Activated CD8-positive, alpha-beta memory T cell treated with anti-CD3 and anti-CD28 coated beads for 36 hours (primary cell): ENCODE data around the gene CCL22. TPM values are rescaled to one million over a fixed set of nuclear protein-coding genes. Genes with fewer than 3 reads are reported as not detected.

Experiments
- CTCF ChIA-PET: fragments of 350-600 bp; sonication (Branson Sonifier 250); formaldehyde crosslinking; loops from one replicate; lab custom pipeline; 2021; ENCODE audit warnings: antibody characterized with exemption; lab: Charles Lee
- POLR2A ChIA-PET: fragments of 350-600 bp; sonication (Branson Sonifier 250); formaldehyde crosslinking; loops from one replicate; lab custom pipeline; 2021; ENCODE audit warnings: antibody characterized with exemption; lab: Charles Lee
- total RNA-seq, 2 experiments: library from RNA; stranded (reverse); gene quantifications; one replicate each; pipeline ENCODE4 v1.2.3, GENCODE V29; 2021

CCL22 gene
- total RNA-seq, 2 experiments from 2014 or later = 45.5 to 46.8 TPM

DNA sequence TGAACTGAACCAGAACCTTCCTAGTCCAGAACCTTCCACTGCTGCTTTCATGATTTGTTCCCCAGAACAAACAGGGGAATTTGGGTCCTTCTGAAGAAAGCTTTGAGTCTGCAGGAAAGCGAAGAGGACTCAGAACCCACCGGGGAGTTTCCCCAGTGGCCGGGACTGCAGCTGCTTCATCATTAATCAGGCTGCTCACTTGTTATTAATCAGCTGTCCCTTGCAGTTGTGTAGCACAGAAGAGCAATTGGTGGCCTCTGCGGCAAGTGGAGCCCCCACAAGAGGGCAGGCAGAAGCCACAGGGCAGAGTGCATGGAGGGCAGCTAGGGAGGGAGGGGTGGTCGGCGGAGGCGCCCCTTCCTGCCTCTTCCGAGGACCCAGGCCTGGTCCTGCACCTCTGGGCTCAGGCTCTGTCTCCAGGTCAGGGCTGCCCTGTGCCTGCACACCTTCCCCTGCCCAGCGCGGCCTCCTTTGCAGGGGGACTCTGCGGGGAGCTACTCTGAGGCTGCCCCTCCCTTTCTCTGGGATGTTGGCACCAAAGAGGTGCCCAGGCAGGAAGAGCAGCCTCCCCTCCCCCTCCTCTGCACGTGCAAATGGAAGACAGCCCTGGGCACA lies 52.9 kb downstream of the CCL22 start:
- CTCF ChIA-PET = interaction anchor here (0.5 to 3.8 kb wide), 3 partner anchors 11 to 111 kb away, joined by 3 to 19 read pairs (median 5); no protein-coding TSS in a partner anchor
- POLR2A ChIA-PET = no interaction called here

DNA sequence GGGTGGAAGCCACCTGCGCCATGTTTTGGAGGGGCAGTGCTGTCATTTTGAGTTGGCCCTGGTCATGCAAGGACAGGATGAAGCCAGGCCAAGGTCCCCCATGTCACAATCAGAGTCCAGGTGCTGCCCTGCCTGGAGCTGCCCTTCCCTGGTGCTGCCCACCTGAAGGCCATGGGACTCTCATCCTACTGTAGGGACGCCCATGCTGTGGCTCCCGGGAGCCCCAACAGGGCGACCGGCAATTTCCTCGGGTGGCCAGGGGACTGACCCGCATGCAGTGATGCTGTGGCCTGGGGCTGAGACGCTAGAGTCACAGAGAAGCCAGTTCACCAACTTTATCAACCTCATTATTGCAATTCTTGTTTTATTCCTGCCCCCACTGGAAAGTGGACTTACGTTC lies 54.0 kb downstream of the CCL22 start:
- CTCF ChIA-PET = interaction anchor here (3.8 kb wide), 1 partner anchor 111 kb away, joined by 19 read pairs; no protein-coding TSS in a partner anchor
- POLR2A ChIA-PET = no interaction called here

DNA sequence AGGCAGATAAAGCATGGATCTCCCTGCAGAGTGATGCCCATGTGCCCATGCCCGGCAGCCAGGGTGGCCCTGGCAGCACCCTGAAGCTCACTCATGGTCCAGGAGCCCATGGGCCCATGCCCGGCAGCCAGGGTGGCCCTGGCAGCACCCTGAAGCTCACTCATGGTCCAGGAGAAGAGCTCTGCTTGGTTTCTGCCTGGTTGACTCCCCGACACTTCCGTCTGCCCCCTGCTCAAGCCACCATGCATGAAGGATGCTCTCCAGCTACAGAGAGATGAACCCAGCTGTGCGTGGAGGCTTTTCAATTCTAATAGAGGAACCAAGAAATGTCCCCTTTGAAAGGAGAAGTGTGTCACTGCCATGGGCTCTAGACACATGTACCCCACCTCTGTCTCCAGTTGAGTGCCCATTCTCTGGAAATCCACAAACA lies 54.7 kb downstream of the CCL22 start:
- POLR2A ChIA-PET = interaction anchor here (0.6 to 1.4 kb wide), 2 partner anchors 105 to 133 kb away, joined by 6 read pairs; no protein-coding TSS in a partner anchor
- CTCF ChIA-PET = interaction anchor here (1.1 to 3.8 kb wide), 2 partner anchors 112 to 121 kb away, joined by 3 to 19 read pairs; no protein-coding TSS in a partner anchor

GRCh38 chr16:57413733-57414132 lies 55.1 kb downstream of the CCL22 start:
- ChIA-PET CTCF (interaction anchor here (1.1 to 3.8 kb wide), 2 partner anchors 112 to 121 kb away, joined by 3 to 19 read pairs; no protein-coding TSS in a partner anchor), POLR2A (interaction anchor here (0.6 to 1.4 kb wide), 2 partner anchors 105 to 133 kb away, joined by 6 read pairs; no protein-coding TSS in a partner anchor)

Other genes with a start within 250 kb of the CCL22 start
- 100 to 1,000 TPM; 104 to 108 TPM for gene PSME3IP1, start 172.7 kb upstream of the CCL22 start, total RNA-seq
- 10 to 100 TPM; 33.3 to 34.7 TPM for gene RSPRY1, start 172.5 kb upstream of the CCL22 start, total RNA-seq
- gene ARL2BP, start 113.5 kb upstream of the CCL22 start, total RNA-seq = 10 to 100 TPM; 23.9 to 24.1 TPM
- under 1 TPM; 0.17 to 0.38 TPM for gene PLLP, start 74.1 kb upstream of the CCL22 start, total RNA-seq
- gene CX3CL1, start 13.7 kb downstream of the CCL22 start, total RNA-seq = under 1 TPM in 1 of 2 experiments, not detected in 1; 0.04 TPM
- gene CCL17, start 46.0 kb downstream of the CCL22 start, total RNA-seq = 1 to 10 TPM; 5.3 to 6.2 TPM
- gene CIAPIN1, start 88.6 kb downstream of the CCL22 start, total RNA-seq = 10 to 100 TPM; 71.6 to 74.0 TPM
- 10 to 100 TPM; 47.4 to 56.3 TPM for gene COQ9, start 88.7 kb downstream of the CCL22 start, total RNA-seq
- gene POLR2C, start 103.9 kb downstream of the CCL22 start, total RNA-seq = 10 to 100 TPM; 81.8 to 85.5 TPM
- gene DOK4, start 127.7 kb downstream of the CCL22 start, total RNA-seq = 1 to 10 TPM; 4.9 to 5.8 TPM
- gene CCDC102A, start 177.8 kb downstream of the CCL22 start, total RNA-seq = 10 to 100 TPM; 17.2 to 18.5 TPM
- 10 to 100 TPM; 29.1 to 30.6 TPM for gene ADGRG5, start 183.9 kb downstream of the CCL22 start, total RNA-seq